Midbrain (tissue), 1 donor: Measurements from ENCODE around the gene ENTPD8.
"Not testable (repeated sequence)": the region's sequence is repeated elsewhere in the genome, so short reads cannot be mapped to it uniquely, and the experiment has no call there.

Experiments used
- DNase-seq: peaks from one replicate; lab custom pipeline; 2025; lab: John Stamatoyannopoulos, UW

ENTPD8 gene

GRCh38 chr9:137394866-137395665, 46.1 kb downstream of the ENTPD8 start:
- DNase-seq = no peak

DNA sequence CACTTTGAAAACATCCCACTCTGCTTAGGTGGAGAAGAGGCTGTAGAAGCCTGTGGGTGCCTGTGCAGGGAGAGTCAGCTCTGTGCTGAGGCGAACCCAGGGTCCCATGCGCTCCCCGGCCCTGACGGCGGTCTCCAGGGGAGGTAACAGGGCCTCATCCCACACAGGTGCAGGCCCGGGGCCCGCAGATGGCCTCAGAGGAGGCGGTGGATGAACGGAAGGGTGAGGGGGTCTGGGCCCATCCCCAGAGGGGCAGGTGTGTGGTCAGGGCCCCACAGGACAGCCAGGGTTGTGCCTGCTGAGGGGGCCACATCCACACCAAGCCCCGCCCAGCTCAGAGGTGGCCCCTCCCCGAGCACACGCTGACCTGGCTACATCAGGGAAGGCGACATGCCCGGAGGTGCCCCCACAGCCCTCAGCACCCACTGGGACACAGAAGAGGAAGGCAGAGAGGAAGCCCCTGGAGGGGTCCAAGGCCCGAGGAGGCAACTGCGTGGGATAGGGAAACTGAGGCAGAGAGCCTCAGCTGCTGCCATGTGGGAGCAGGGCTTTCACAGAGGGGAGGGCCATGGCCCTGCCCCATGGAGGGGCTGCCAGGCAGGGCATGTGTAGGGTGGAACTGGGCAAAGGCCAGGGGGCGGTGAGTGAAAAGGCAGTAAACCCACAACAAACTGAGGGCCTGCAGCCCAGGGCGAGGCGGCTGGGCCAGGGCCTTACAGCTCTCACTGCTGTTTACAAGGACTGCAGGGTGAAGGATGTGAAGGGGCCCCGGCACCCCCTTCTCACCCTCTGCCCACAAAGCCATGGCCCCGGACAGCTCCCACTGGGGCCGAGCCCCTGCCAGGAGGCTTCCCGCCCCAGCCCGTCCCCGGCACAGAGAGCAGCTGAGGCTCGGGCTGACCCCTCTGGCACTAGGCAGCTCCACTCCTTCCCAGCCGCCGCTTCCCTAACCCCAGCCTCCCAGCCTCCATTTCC, 47.7 kb downstream of the ENTPD8 start:
- DNase-seq = no peak

GRCh38 chr9:137392232-137393007, 48.7 kb downstream of the ENTPD8 start:
- DNase-seq = no peak

- no peak for DNase-seq
These were observed 49.8 kb downstream of the ENTPD8 start for GRCh38 chr9:137391411-137391754.

DNA sequence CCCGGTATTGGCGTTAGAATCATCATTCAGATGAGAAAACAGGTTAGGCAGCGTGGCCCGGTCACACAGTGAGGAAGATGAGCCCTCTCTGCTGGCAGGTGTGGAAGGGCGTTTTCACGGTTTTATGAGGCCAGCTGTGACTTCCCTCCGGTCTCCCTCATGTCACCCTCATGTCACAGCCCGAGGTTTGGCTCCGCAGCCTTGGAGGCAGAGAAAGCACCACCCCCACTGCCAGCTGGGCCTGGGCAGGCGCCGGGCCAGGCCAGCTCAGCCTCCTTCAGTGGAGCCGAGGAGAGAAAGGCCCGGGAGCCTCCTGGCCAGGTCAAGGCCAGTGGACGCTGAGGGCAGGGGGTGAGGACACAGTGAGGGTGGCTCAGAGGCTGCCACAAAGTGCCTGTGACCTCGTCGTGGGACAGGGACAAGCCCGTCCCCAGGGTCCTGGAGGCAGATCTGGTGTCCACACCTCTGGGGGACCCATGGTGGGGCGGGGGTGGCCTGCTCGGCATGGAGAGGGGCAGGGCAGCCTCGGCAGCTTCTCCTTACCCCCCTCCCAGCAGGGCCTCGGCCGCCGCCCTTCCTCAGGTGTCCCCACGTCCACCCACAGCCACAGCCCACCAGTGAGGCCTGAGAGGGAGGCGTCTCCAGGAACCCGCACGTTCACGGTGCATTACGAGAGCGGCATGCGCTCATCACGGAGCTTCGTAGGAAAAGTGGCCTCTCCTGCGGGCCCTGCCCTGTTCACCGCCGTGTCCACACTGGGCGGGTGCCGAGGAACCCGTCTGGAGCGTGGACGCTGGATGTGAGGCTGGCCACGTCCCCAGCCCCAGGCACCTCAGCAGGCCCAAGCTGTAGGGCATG, 50.4 kb downstream of the ENTPD8 start:
- no peak for DNase-seq

DNA sequence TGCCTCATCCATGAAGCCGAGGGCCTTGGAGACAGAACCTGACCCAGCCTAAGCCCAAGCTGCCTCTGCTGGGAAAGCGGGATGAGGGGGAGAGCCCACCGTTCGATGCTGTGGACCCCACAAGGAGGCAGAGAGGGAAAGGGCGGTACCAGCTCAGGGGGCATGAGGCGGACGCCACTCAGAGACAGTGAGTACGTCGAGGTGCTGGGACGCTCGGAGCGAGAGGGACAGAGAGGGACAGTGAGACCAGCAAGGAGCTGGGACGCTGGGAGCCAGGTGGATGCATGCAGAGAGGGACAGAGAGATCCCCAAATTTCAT, 51.8 kb downstream of the ENTPD8 start:
- no peak for DNase-seq

DNA sequence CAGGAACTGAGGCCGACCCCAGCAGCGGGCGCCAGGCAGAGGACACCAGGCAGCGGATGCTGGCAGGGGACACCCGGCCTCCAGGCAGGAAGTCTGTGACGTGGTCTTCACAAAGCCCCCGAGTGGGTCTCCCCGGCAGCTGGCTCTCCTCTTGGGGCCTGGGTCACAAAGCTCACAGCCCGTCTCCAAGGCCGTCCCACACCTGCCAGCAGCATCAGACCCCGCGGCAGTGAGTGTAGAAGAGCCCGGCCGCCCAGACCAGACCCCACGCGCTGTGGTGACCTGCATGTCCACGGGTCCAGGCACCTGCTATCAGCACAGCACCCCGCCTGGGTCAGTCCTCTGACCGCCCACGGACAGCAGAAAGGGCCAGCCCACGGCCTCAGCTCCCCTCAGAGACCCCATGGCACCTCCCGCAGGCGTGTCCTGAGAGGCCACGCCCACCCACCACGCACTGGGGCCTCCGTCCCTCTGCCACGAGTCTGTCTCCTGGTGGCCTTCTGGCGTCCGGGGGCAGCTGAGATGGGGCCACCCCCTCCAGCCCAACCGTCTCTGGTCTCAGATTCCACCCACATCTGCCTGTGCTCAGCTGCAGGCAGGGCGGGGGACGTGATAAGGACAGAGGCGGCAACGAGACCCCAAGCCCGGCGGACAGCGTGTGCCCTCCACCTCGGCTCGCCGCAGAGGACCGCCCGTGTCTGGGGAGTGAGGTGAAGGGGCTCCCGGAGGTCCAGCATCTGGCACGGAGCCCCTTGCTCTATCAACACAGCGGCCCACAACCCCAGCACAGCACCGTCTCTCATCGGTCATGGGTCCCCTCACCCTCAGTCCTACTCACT, 52.3 kb downstream of the ENTPD8 start:
- no peak for DNase-seq

DNA sequence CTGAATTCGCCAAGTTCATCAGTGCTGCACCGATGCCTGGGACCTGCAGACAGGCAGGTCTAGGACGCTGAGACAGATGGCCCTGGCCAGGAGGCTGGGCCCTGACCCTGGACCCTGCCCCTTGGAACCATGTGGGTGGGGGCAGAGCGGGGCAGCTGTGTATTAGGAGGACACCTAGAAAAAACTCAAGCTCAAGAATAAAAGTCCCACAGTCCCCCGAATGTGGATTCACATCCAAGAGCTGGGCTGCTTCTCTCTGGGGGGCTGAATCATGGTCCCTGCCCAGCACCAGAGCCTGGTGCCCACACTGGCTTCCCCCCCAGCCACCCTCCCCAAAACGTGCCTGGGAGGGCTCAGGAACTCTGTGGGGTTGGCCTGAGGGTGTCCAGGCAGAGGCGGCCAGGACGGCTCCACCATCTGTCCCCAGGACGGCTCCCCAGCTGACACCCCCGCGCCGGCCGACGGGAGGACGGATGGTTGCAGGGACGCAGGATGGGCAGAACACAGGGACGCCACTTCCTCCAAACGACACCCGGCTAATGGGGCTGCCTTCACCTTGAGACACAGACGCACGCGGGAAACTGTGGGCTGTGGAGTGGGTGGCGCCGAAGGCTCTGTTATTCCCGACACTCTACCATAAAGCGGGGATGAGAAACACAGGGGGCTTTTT, 53.1 kb downstream of the ENTPD8 start:
- no peak for DNase-seq

GRCh38 chr9:137387114-137387890, 53.9 kb downstream of the ENTPD8 start:
- no peak for DNase-seq

GRCh38 chr9:137386507-137387113, 54.5 kb downstream of the ENTPD8 start:
- DNase-seq = not testable (repeated sequence)

- DNase-seq = no peak
These were observed 56.0 kb downstream of the ENTPD8 start for GRCh38 chr9:137385061-137385655.
